GM19240 (cell line): ENCODE measurements around the gene FDXR.
A peak's percentile ranks its signal among the peaks of the same experiment; 100 is the strongest.

Source experiments
- DNase-seq: peaks from one replicate; pipeline ENCODE4 v3.0.0; 2011; ENCODE audit warnings: low spot score; ENCODE audit not compliant: insufficient read length

The FDXR gene

GRCh38 chr17:74858672-74859458, 13.9 kb downstream of the FDXR start:
- DNase-seq: no peak

- no peak for DNase-seq
These were observed 15.6 kb downstream of the FDXR start for GRCh38 chr17:74857191-74857590.

- no peak for DNase-seq
These were observed 16.7 kb downstream of the FDXR start for GRCh38 chr17:74856112-74856511.

GRCh38 chr17:74855323-74855722, 17.5 kb downstream of the FDXR start:
- no peak for DNase-seq

GRCh38 chr17:74854792-74855191, 18.0 kb downstream of the FDXR start:
- DNase-seq: no peak

GRCh38 chr17:74853669-74854068, 19.1 kb downstream of the FDXR start:
- DNase-seq: no peak

GRCh38 chr17:74853048-74853397, 19.8 kb downstream of the FDXR start:
- no peak for DNase-seq

GRCh38 chr17:74852237-74853047, 20.4 kb downstream of the FDXR start:
- DNase-seq: peak; percentile 74

GRCh38 chr17:74851612-74852236, 21.1 kb downstream of the FDXR start:
- no peak for DNase-seq

GRCh38 chr17:74850914-74851313, 21.9 kb downstream of the FDXR start:
- DNase-seq: no peak

- DNase-seq: no peak
These were observed 22.5 kb downstream of the FDXR start for GRCh38 chr17:74850310-74850709.

GRCh38 chr17:74848656-74849399, 24.0 kb downstream of the FDXR start:
- DNase-seq: no peak

- DNase-seq: no peak
These were observed 26.2 kb downstream of the FDXR start for GRCh38 chr17:74846621-74847020.

- DNase-seq: no peak
These were observed 29.5 kb downstream of the FDXR start for GRCh38 chr17:74843352-74843627.

GRCh38 chr17:74842599-74843351, 30.0 kb downstream of the FDXR start:
- DNase-seq: no peak

- DNase-seq: no peak
These were observed 30.6 kb downstream of the FDXR start for GRCh38 chr17:74842146-74842598.

GRCh38 chr17:74840989-74841666, 31.7 kb downstream of the FDXR start:
- no peak for DNase-seq

GRCh38 chr17:74839990-74840852, 32.6 kb downstream of the FDXR start:
- no peak for DNase-seq

- no peak for DNase-seq
These were observed 34.5 kb downstream of the FDXR start for GRCh38 chr17:74838274-74838673.
